SK-N-MC (cell line): Measurements from ENCODE around the gene PIK3R1.

Experiments used
- DNase-seq: peaks from one replicate; pipeline ENCODE4 v3.0.0-alpha.2; 2011; ENCODE audit warnings: low read depth, low spot score
- H3K27ac ChIP-seq: fragments of 200-600 bp; sonication (generic); 2 replicates; pipeline ENCODE4 v1.5.1; 2016; ENCODE audit warnings: mixed run types
- H3K36me3 ChIP-seq: fragments of 200-600 bp; sonication (generic); 2 replicates; pipeline ENCODE4 v1.6.1; 2017; ENCODE audit warnings: antibody characterized with exemption, low read length, mixed read lengths; ENCODE audit not compliant: insufficient read depth
- H3K4me3 ChIP-seq: fragments of 200-600 bp; sonication (generic); 2 replicates; pipeline ENCODE4 v1.5.1; 2016
- H3K9ac ChIP-seq: fragments of 200-600 bp; sonication (generic); 2 replicates; pipeline ENCODE4 v1.8.0; 2017; ENCODE audit warnings: mixed run types, mixed read lengths; ENCODE audit not compliant: insufficient read length
- H3K9me3 ChIP-seq: fragments of 200-600 bp; sonication (generic); 2 replicates; pipeline ENCODE4 v1.6.1; 2017; ENCODE audit warnings: low read depth, mild to moderate bottlenecking, antibody characterized with exemption, low read length, moderate library complexity, mixed read lengths
- EZH2 ChIP-seq: fragments of 200-600 bp; sonication (generic); IDR thresholded peaks from one replicate; pipeline ENCODE4 v1.6.1; 2017; ENCODE audit warnings: antibody characterized with exemption
- FOXP2 ChIP-seq: optimal IDR thresholded peaks from 2 replicates; pipeline ENCODE3; 2011; ENCODE audit warnings: mild to moderate bottlenecking, moderate library complexity; ENCODE audit not compliant: insufficient read depth; ENCODE audit errors: extremely low read length, control extremely low read depth
- POLR2AphosphoS5 ChIP-seq: IDR thresholded peaks from 2 replicates; pipeline ENCODE4 v1.6.1; 2012; ENCODE audit warnings: mild to moderate bottlenecking, low read depth, low read length, borderline replicate concordance

Gene PIK3R1

DNA sequence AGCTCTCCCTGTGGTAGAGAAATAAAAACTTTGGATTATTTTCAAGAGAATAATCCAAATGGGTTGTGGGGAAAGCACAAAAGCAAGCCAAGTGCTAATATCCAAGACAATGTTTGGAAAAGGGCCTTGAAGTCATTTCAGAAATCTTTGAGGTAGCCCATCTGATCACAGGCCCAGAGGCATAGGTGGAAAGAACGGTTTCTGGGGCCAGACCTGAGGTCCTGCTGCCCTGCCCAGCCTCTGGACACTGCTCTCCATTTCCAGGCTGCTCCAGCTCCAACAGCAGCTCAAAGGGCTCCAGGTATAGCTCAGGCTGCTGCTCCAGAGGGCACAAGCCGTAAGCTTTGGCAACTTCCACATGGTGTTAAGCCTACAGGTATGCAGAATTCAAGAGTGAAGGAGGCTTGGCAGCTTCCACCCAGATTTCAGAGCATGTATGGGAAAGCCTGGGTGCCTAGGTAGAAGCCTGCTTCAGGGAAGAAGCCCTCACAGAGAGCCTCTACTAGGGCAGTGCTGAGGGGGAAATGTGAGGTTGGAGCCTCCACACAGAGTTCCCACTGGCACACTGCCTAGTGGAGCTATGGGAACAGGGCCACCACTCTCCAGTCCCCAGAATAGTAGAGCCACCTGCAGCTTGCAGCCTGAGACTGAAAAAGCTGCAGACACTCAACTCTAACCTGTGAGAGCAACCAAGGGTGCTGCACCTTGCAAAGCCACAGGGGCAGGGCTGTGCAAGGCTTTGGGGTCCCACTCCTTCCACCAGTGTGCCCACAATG lies 133.1 kb downstream of the PIK3R1 start:
- Histone ChIP-seq H3K9me3 (no peaks in the 10 kb centered on the region), H3K36me3 (no peaks in the 10 kb centered on the region), H3K27ac (no peak overlapping the region), H3K4me3 (no peak overlapping the region), H3K9ac (no peak overlapping the region)
- no peak for DNase-seq
- no peak for TF ChIP-seq POLR2AphosphoS5

- TF ChIP-seq FOXP2 = no peak
- TF ChIP-seq POLR2AphosphoS5 = no peak
- TF ChIP-seq EZH2 = no peak
- H3K27ac ChIP-seq = no peak overlapping the region
- H3K9me3 ChIP-seq = no peaks in the 10 kb centered on the region
- no peak overlapping the region for H3K9ac ChIP-seq
- no peak overlapping the region for H3K4me3 ChIP-seq
- no peaks in the 10 kb centered on the region for H3K36me3 ChIP-seq
- no peak for DNase-seq
Observed at GRCh38 chr5:68350176-68350575, 134.6 kb downstream of the PIK3R1 start.
